B cell (primary cell): ENCODE data around the gene ISM1.

Experiments used
- EZH2 ChIP-seq: IDR thresholded peaks from 2 replicates; pipeline ENCODE4 v1.6.1; 2012; ENCODE audit warnings: borderline replicate concordance, low read depth, mild to moderate bottlenecking, moderate library complexity, low read length; ENCODE audit not compliant: insufficient read depth, poor library complexity, severe bottlenecking
- TF ChIP-seq, protein P1 (sequence below): fragments of 200-600 bp; IDR thresholded peaks from one replicate; pipeline ENCODE4 v1.8.0; 2022; ENCODE audit warnings: antibody characterized with exemption, mild to moderate bottlenecking

DNA sequence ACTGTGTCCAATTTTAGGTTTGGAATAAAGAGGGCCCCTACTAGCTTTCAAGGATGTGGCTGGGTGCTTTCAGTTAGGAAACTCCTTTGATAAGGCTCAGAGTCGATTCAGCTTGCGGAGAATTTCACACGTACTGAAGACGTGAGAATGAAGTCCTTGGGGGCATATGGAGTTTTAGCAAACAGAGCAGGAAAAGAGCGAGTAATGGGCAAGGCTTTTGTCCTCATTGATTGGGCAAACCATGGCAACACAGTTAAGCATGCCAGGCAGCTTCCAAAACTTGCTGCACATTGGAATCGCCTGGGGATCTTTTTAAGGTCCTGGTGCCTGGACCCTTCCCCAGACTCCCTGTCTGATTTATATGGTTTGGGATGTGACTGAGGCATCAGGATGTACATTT lies 29.2 kb downstream of the ISM1 start:
- TF ChIP-seq, protein P1, sequence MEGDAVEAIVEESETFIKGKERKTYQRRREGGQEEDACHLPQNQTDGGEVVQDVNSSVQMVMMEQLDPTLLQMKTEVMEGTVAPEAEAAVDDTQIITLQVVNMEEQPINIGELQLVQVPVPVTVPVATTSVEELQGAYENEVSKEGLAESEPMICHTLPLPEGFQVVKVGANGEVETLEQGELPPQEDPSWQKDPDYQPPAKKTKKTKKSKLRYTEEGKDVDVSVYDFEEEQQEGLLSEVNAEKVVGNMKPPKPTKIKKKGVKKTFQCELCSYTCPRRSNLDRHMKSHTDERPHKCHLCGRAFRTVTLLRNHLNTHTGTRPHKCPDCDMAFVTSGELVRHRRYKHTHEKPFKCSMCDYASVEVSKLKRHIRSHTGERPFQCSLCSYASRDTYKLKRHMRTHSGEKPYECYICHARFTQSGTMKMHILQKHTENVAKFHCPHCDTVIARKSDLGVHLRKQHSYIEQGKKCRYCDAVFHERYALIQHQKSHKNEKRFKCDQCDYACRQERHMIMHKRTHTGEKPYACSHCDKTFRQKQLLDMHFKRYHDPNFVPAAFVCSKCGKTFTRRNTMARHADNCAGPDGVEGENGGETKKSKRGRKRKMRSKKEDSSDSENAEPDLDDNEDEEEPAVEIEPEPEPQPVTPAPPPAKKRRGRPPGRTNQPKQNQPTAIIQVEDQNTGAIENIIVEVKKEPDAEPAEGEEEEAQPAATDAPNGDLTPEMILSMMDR, result no peak
- TF ChIP-seq EZH2, result no peak
